Caki2 (cell line): ENCODE data around the gene ORM1. TPM values are rescaled to one million over a fixed set of nuclear protein-coding genes. Genes with fewer than 3 reads are reported as not detected.

ENCODE experiments used
- DNase-seq: peaks from one replicate; pipeline ENCODE4 v3.0.0-alpha.2; 2015; ENCODE audit warnings: low read depth
- in situ Hi-C: cut with HindIII; loops from 2 replicates; pipeline ENCODE4 v1.10.0; 2016; ENCODE audit warnings: low sequenced_read_pairs, low pct_unique_long_range_greater_than_20kb, mixed read lengths
- total RNA-seq: library from RNA; depleted of rRNA; stranded (reverse); fragments of >200 nt; shearing (Covaris generic); gene quantifications from 2 replicates; pipeline ENCODE4 v1.2.3, GENCODE V29; 2014; ENCODE audit warnings: low replicate concordance

ORM1 gene
- total RNA-seq, 1 experiment from 2014 or later: not detected

DNA sequence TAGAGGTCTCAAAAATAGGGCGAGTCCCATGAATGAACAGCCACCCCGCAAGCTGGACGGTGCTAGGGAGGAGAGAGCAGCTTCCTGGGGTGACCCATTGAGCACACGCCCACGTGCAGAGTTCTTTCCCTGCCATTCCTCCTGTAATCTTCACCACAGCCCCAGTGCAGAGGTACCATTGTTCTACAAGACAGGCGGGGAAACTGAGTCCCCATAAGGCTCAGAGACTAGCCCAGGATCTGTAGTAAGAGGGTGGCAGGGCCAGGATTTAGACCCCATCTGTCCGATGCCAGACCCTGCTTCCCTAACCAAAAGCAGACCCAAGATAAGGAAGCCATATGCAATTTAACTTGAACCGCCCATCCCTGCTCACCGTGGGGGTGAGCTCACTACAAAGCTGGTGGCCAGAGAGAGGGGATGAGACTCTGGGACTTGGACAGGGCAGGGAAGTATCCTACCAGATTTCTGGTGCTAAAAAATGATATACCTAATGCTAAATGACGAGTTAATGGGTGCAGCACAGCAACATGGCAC is 36.7 kb upstream of the ORM1 start:
- DNase-seq: no peak
- in situ Hi-C loops: no loop called here

- DNase-seq: no peak
- in situ Hi-C loops: no loop called here
These were observed 35.7 kb upstream of the ORM1 start for GRCh38 chr9:114287001-114287762.

DNA sequence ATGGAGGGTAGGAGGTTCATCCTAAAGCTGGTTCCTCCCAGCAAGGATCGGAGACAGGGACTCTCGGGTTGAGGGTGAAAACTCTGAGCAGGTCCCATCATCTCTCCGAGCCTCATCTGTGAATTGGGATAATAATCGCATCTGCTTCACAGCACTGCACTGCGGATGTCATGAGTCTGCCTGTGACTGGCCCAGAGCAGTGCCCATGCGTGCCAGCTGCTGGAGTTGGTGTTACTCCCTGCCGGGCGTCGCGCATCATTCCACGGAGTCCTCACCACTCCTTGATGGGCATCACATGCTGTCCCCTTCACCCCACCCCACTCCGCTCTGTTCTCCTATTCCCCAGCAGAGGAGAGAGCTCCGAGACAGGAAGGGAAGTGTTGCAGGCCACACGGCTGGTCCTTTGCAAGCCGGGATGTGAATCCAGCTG is 35.1 kb upstream of the ORM1 start:
- DNase-seq: no peak
- in situ Hi-C loops: no loop called here

DNA sequence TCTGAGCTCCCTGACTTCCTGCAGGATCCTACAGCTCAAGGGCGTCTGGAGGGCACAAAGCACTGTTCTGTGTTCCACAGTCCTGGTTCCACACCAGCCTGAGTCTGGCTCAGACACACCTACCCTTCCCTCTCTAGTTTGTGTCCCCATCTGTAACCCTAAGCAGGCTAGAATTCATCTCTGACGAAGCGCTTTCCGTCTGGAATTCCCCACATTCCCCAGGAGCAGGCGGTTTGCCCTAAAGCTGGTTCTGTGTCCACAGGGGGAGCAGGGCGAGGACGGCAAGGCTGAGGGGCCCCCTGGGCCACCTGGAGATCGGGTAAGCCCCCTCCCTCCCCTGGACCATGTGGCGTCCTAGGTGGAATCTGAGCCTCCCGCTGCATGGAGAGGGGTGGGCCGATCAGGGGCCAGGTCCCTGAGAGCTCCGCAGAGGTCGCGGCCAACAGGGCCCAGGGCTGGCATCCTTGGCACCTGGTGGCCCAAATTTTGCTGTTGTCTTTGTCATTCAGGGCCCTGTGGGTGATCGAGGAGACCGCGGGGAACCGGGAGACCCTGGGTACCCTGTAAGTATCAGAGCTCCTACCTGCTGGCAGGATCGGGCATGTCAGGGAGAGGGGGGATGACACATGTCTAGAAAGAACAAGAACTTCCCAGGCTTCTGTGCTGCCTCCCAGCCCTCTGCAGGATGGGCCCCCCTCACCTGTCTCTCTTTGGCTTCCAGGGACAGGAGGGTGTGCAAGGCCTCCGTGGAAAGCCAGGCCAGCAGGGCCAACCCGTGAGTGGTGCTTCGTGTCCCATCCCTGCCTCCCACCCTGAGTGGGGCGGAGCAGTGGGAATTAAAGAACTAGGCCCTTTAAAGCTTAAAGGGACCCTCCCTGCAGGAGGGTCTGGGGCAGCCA is 34.5 kb upstream of the ORM1 start:
- in situ Hi-C loops: no loop called here
- peak; percentile 86 for DNase-seq

GRCh38 chr9:114289106-114289505 is 33.8 kb upstream of the ORM1 start:
- no peak for DNase-seq
- in situ Hi-C loops: no loop called here

DNA sequence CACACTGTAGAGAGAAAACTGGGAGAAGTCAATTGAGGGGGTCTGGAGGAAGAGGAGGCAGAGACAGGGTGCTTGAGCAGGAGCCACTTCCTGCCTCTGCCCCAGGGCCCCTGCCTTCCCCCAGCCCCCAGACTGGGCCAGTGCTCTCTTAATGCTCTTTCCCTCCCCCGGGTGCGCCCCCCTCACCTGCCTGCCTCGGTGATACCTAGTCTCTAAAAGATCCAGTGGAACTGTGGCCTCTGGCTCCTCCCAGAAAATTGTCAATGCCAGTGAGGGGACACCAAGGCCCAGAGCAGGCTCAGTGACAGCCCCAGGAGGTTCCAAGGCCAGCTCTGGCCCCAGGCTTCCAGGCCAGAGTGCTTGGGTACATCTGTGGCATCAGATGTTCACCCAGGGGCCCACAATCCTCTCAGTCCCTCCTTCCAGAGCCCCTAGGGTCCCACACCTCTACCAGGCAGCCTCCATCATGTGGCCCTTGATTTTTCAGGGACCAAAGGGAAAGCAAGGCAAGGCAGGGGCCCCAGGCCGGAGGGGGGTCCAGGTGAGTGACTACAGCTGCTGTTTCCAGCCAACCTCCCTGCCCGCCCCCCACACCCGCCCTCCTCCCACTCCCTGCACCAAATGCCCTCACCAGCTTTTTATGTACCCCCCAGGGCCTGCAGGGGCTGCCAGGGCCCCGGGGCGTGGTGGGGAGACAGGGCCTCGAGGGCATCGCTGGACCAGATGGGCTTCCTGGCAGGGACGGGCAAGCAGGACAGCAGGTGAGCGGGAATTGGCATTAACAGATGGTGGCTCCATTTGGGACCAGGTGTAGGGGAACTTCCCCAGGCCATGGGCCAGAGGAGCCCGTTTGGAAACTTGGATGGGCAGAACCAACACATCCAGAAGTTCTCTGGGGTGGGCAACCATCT is 33.1 kb upstream of the ORM1 start:
- no peak for DNase-seq
- in situ Hi-C loops: no loop called here

DNA sequence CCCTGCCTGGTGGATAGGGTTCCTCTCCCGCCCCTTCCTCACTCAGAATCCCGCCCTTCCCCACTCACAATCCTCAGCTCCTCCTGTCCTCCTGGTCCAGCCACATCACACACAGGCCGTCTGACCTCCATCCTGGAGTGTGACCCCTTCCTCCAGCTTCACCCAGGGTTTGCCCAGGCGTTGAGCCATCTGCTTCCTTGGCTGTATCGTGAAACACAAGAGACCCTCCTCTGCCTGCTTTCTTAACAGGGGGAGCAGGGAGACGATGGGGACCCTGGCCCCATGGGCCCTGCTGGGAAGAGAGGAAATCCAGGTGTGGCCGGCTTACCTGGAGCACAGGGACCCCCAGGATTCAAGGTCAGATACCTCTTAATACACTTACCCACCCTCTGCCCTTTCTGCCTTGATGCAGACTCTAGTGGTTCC is 32.3 kb upstream of the ORM1 start:
- in situ Hi-C loops: no loop called here
- no peak for DNase-seq

- peak; percentile 68 for DNase-seq
These were observed 31.8 kb upstream of the ORM1 start for GRCh38 chr9:114291064-114291474.

GRCh38 chr9:114291886-114292590 is 30.9 kb upstream of the ORM1 start:
- in situ Hi-C loops: no loop called here
- no peak for DNase-seq

More at GRCh38 chr9:114291064-114291474, 31.8 kb upstream of the ORM1 start:
- in situ Hi-C loops: no loop called here

- in situ Hi-C loops: no loop called here
- no peak for DNase-seq
These were observed 28.2 kb upstream of the ORM1 start for GRCh38 chr9:114294664-114295063.

GRCh38 chr9:114296338-114296737 is 26.6 kb upstream of the ORM1 start:
- DNase-seq: no peak
- in situ Hi-C loops: no loop called here

GRCh38 chr9:114299286-114300152 is 23.4 kb upstream of the ORM1 start:
- DNase-seq: no peak
- in situ Hi-C loops: no loop called here

DNA sequence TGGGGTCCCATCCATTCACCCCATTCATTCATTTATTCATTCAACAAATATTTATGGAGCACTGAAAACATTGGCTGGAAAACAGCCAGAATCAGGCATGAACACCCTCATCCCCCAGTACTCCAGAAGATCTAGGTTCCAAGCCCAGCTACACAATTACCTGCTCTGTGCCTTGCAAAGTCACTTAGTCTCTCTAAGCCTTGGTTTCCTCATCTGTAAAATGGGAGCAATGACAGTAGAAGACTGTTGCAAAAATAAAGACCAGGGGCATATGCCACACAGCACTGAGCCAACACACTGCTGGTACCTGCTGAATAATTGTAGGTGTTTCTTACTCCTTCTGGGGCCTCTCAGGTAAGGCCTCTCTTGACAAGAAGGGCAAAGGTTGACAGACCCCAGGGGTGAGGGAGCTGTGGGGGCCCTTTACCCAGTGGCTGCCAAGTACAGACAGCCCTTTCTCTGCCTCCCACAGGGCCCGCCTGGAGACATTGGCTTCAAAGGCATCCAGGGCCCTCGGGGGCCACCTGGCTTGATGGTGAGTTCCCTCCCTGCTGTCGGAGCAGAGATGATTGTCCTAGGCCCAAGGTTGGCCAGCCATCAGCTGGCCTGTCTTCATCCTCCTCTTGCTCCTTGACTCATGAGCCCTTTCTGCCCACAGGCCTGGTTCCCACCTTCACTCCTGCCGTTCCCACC is 22.6 kb upstream of the ORM1 start:
- no peak for DNase-seq
- in situ Hi-C loops: no loop called here

- DNase-seq: no peak
- in situ Hi-C loops: no loop called here
These were observed 21.8 kb upstream of the ORM1 start for GRCh38 chr9:114300846-114301797.
